RPMI8226 (cell line): ENCODE results near the gene AGTRAP.

ENCODE experiments used
- DNase-seq: peaks from one replicate; pipeline ENCODE4 v3.0.0-alpha.2; 2015

Gene AGTRAP

GRCh38 chr1:11784993-11785769, 49.2 kb downstream of the AGTRAP start:
- peak; percentile 69 for DNase-seq

GRCh38 chr1:11786168-11786567, 50.2 kb downstream of the AGTRAP start:
- DNase-seq = no peak

GRCh38 chr1:11787251-11787803, 51.4 kb downstream of the AGTRAP start:
- DNase-seq = no peak

- DNase-seq = no peak
These were observed 52.0 kb downstream of the AGTRAP start for GRCh38 chr1:11787804-11788436.

GRCh38 chr1:11788549-11789053, 52.7 kb downstream of the AGTRAP start:
- DNase-seq = no peak

- DNase-seq = no peak
These were observed 53.5 kb downstream of the AGTRAP start for GRCh38 chr1:11789126-11790067.

- no peak for DNase-seq
These were observed 54.4 kb downstream of the AGTRAP start for GRCh38 chr1:11790101-11790879.

GRCh38 chr1:11790880-11791715, 55.2 kb downstream of the AGTRAP start:
- DNase-seq = peak; percentile 90

- DNase-seq = peak; percentile 57
These were observed 56.2 kb downstream of the AGTRAP start for GRCh38 chr1:11792106-11792505.

- no peak for DNase-seq
These were observed 57.9 kb downstream of the AGTRAP start for GRCh38 chr1:11793819-11794218.

GRCh38 chr1:11794446-11795237, 58.7 kb downstream of the AGTRAP start:
- DNase-seq = no peak

- DNase-seq = no peak
These were observed 59.4 kb downstream of the AGTRAP start for GRCh38 chr1:11795238-11795890.

- DNase-seq = no peak
These were observed 60.3 kb downstream of the AGTRAP start for GRCh38 chr1:11796036-11796828.

- DNase-seq = no peak
These were observed 61.7 kb downstream of the AGTRAP start for GRCh38 chr1:11797525-11798216.

GRCh38 chr1:11799099-11799498, 63.2 kb downstream of the AGTRAP start:
- no peak for DNase-seq

GRCh38 chr1:11799896-11800295, 64.0 kb downstream of the AGTRAP start:
- no peak for DNase-seq

GRCh38 chr1:11800391-11800755, 64.4 kb downstream of the AGTRAP start:
- no peak for DNase-seq
